GM12878 (cell line): ENCODE data around the gene CCNJL. TPM values are rescaled to one million over a fixed set of nuclear protein-coding genes. Genes with fewer than 3 reads are reported as not detected.

Experiments used
- ATAC-seq: fragments of 200-7000 bp; cut with Tn5 transposase; 3 replicates; pipeline ENCODE4 v1.9.1; 2020; ENCODE audit warnings: mild to moderate bottlenecking, moderate library complexity
- BruUV-seq: library from RNA; stranded (reverse); fragments of 400-500 nt; replicated peaks from 2 replicates; lab custom pipeline; 2021; lab: Mats Ljungman, UMichigan
- CTCF ChIA-PET: fragments of 300-600 bp; sonication (Branson Sonifier 250); formaldehyde crosslinking; extraction: SDS; loops from one replicate; lab custom pipeline; 2021; ENCODE audit warnings: inconsistent platforms; lab: Yijun Ruan, JAX
- POLR2A ChIA-PET: fragments of 350-600 bp; formaldehyde crosslinking; extraction: SDS; loops from one replicate; lab custom pipeline; 2021; ENCODE audit warnings: inconsistent platforms; lab: Charles Lee
- RAD21 ChIA-PET: fragments of 300-600 bp; sonication (Branson Sonifier 250); formaldehyde crosslinking; loops from one replicate; lab custom pipeline; 2023; ENCODE audit warnings: antibody characterized with exemption; ENCODE audit not compliant: unreplicated experiment; lab: Charles Lee
- SMC1A ChIA-PET: fragments of 300-600 bp; sonication (Branson Sonifier 250); formaldehyde crosslinking; loops from one replicate; lab custom pipeline; 2023; ENCODE audit not compliant: unreplicated experiment, uncharacterized antibody; lab: Charles Lee
- DNase-seq: peaks from one replicate; pipeline ENCODE4 v3.0.0-alpha.2; 2011; ENCODE audit warnings: low read depth, low spot score
- FAIRE-seq: peaks from 3 replicates; lab custom pipeline; 2011; peaks lifted over from hg19 to GRCh38; lab: Jason Lieb, UNC
- H2AFZ ChIP-seq: 2 replicates; pipeline ENCODE4 v1.6.0; 2011; ENCODE audit warnings: low read depth, low read length, control low read depth; ENCODE audit not compliant: control insufficient read depth
- H3K27ac ChIP-seq: 2 replicates; pipeline ENCODE4 v1.5.1; 2011; ENCODE audit warnings: control low read depth; ENCODE audit not compliant: control insufficient read depth, insufficient read depth
- H3K27me3 ChIP-seq, 2 experiments: replicated peaks in 1 of 2; 2 replicates each; pipeline versions ENCODE4 v1.6.0 to v1.6.1; 2011; ENCODE audit warnings: low read length in 1 of 2; ENCODE audit not compliant: control insufficient read depth in 2 of 2, insufficient read depth in 2 of 2
- H3K36me3 ChIP-seq, 2 experiments: 2 replicates each; pipeline ENCODE4 v1.5.1; 2011; ENCODE audit warnings: low read length in 1 of 2; ENCODE audit not compliant: control insufficient read depth in 2 of 2, insufficient read depth in 2 of 2
- H3K4me1 ChIP-seq: 2 replicates; pipeline ENCODE4 v1.6.1; 2011; ENCODE audit warnings: mild to moderate bottlenecking, low read length, moderate library complexity, mixed read lengths; ENCODE audit not compliant: control insufficient read depth, insufficient read depth
- H3K4me2 ChIP-seq: 2 replicates; pipeline ENCODE4 v1.6.0; 2011; ENCODE audit warnings: control low read depth; ENCODE audit not compliant: control insufficient read depth, insufficient read depth
- H3K4me3 ChIP-seq: fragments of 200-600 bp; sonication (generic); 2 replicates; pipeline ENCODE4 v1.5.1; 2016
- H3K79me2 ChIP-seq: 2 replicates; pipeline ENCODE4 v1.6.0; 2011; ENCODE audit warnings: low read length; ENCODE audit not compliant: control insufficient read depth, insufficient read depth
- H3K9ac ChIP-seq: 2 replicates; pipeline ENCODE4 v1.8.0; 2011; ENCODE audit warnings: low read length, control low read depth, mixed read lengths; ENCODE audit not compliant: control insufficient read depth, insufficient read depth
- H3K9me3 ChIP-seq: replicated peaks from 3 replicates; pipeline ENCODE4 v1.5.1; 2011; ENCODE audit warnings: mild to moderate bottlenecking, low read length; ENCODE audit not compliant: control insufficient read depth, insufficient read depth
- H4K20me1 ChIP-seq: 2 replicates; pipeline ENCODE4 v1.6.0; 2011; ENCODE audit not compliant: control insufficient read depth, insufficient read depth
- BCL11A ChIP-seq: IDR thresholded peaks from 2 replicates; pipeline ENCODE4 v1.6.1; 2011; ENCODE audit warnings: low read depth, low read length
- CHD2 ChIP-seq: IDR thresholded peaks from 2 replicates; pipeline ENCODE4 v1.6.1; 2011; ENCODE audit warnings: low read depth, low read length, improper control_type of control experiment, borderline replicate concordance
- CREB1 ChIP-seq: IDR thresholded peaks from 2 replicates; pipeline ENCODE4 v1.6.1; 2012; ENCODE audit warnings: low read depth, mild to moderate bottlenecking, inconsistent platforms
- EGR1 ChIP-seq, 2 experiments: IDR thresholded peaks; 1 replicate in 1 of 2; 2 replicates in 1 of 2; pipeline ENCODE4 v1.6.1; 2011 to 2012; ENCODE audit warnings: low read depth in 2 of 2, low read length in 2 of 2, borderline replicate concordance in 1 of 2, mild to moderate bottlenecking in 1 of 2, moderate library complexity in 1 of 2
- EZH2 ChIP-seq: IDR thresholded peaks from 2 replicates; pipeline ENCODE4 v1.6.1; 2012; ENCODE audit warnings: low read depth, mild to moderate bottlenecking, control low read depth, inconsistent platforms, low read length, borderline replicate concordance; ENCODE audit not compliant: control insufficient read depth
- HDAC2 ChIP-seq: fragments of 200-600 bp; sonication (generic); IDR thresholded peaks from 2 replicates; pipeline ENCODE4 v1.6.1; 2017
- NFXL1 ChIP-seq: fragments of 450-650 bp; IDR thresholded peaks from 2 replicates; pipeline ENCODE4 v1.6.1; 2017; ENCODE audit warnings: antibody characterized with exemption, mild to moderate bottlenecking, borderline replicate concordance
- NR2F1 ChIP-seq: fragments of 450-650 bp; conservative IDR thresholded peaks from 2 replicates; pipeline ENCODE4 v1.6.1; 2017; ENCODE audit warnings: mild to moderate bottlenecking
- RFX5 ChIP-seq: IDR thresholded peaks from 2 replicates; pipeline ENCODE4 v1.6.1; 2011; ENCODE audit warnings: low read depth, low read length, improper control_type of control experiment
- SMAD1 ChIP-seq: fragments of 450-650 bp; IDR thresholded peaks from 2 replicates; pipeline ENCODE4 v1.6.1; 2018; ENCODE audit warnings: mild to moderate bottlenecking, low read depth; ENCODE audit not compliant: partially characterized antibody
- SREBF2 ChIP-seq: IDR thresholded peaks from 2 replicates; pipeline ENCODE4 v1.6.1; 2012; ENCODE audit warnings: mild to moderate bottlenecking, low read length
- TCF12 ChIP-seq: IDR thresholded peaks from 2 replicates; pipeline ENCODE4 v1.6.1; 2011; ENCODE audit warnings: low read depth, mild to moderate bottlenecking, low read length
- YBX1 ChIP-seq: fragments of 450-650 bp; IDR thresholded peaks from 2 replicates; pipeline ENCODE4 v1.6.1; 2016; ENCODE audit warnings: antibody characterized with exemption
- WGBS: methylation state at CpG from one replicate; pipeline ENCODE4 v1.1.6; 2016; ENCODE audit warnings: low lambda C conversion rate; ENCODE audit not compliant: insufficient replicate concordance, insufficient coverage; ENCODE audit errors: missing lambda C conversion rate; 5-methylcytosine and 5-hydroxymethylcytosine counted together
- in situ Hi-C: fragments of 300-500 bp; cut with MboI; formaldehyde crosslinking; loops from 9 replicates; pipeline ENCODE4 v1.14.3; 2018; ENCODE audit warnings: mixed read lengths
- intact Hi-C: fragments of 100-400 bp; cut with micrococcal nuclease; formaldehyde crosslinking; loops from one replicate; pipeline ENCODE4 v1.14.2; 2022; ENCODE audit not compliant: unreplicated experiment
- polyA plus RNA-seq, 11 experiments: library from polyadenylated mRNA; depleted of rRNA in 4 of 11; unstranded in 6 of 11; stranded (reverse) in 5 of 11; fragments of >200 nt; fragmentation: Nextera tagmentation in 4 of 11; fragmentation: Illumina TruSeq in 1 of 11; extraction: Ambion mirVana in 4 of 11; extraction: Trizol in 1 of 11; gene quantifications; 1 replicate in 1 of 11; 2 replicates in 10 of 11; pipeline versions ENCODE4 v1.2.1 to v1.2.3, GENCODE V29; 2011 to 2016; ENCODE audit warnings: inconsistent platforms in 2 of 11, missing spikeins in 2 of 11, low read depth in 1 of 11
- total RNA-seq, 4 experiments: library from RNA; depleted of rRNA in 3 of 4; stranded (reverse); fragments of >200 nt in 3 of 4; fragmentation: Illumina TruSeq in 1 of 4; extraction: Trizol in 1 of 4; gene quantifications; 2 replicates each; pipeline versions ENCODE4 v1.2.1 to v1.2.3, GENCODE V29; 2013 to 2021
- TF ChIP-seq, protein P1 (sequence below): fragments of 450-650 bp; IDR thresholded peaks from 2 replicates; pipeline ENCODE4 v1.6.1; 2017; ENCODE audit warnings: mild to moderate bottlenecking, moderate library complexity
- TF ChIP-seq, protein P2 (sequence below): fragments of 450-650 bp; IDR thresholded peaks from 2 replicates; pipeline ENCODE4 v1.6.1; 2016; ENCODE audit warnings: mild to moderate bottlenecking
- TF ChIP-seq, protein P3 (sequence below): fragments of 450-650 bp; conservative IDR thresholded peaks from 2 replicates; pipeline ENCODE4 v1.6.1; 2017; ENCODE audit warnings: mild to moderate bottlenecking, moderate library complexity

The CCNJL gene
- total and polyA plus RNA-seq, 10 of the 15 experiments (the other 5 are each of a cell fraction or from before 2014, with no cell fraction given) = 0.09 to 0.20 (median 0.10) TPM; not detected in 7

DNA sequence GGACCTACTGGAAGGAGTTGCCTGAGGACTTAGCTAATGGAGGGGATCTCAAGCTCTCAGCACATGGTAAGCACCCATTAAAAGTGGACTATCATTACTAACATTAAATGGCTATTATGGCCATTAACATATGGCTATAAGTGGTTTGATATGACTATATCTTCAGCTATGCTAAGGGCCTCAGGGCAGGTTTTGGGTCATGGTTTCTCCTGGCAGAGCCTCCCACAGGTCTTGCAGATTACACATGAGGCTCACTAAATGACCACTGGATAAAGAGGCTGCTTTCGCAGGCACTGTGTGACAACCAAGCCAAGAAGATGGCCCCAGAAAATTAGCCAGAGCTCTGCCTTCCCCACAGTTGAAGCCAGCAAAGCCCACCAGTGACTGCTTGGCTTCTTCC lies 15.4 kb downstream of the CCNJL start:
- in situ Hi-C loops = no loop called here
- Histone ChIP-seq H3K79me2 (no peaks in the 10 kb centered on the region), H3K36me3 (no peaks in the 10 kb centered on the region), H3K4me3 (no peak overlapping the region), H2AFZ (no peak overlapping the region), H3K4me1 (no peaks in the 10 kb centered on the region; the same call in 1 of the 2 replicates), H4K20me1 (no peaks in the 10 kb centered on the region), H3K9ac (no peak overlapping the region), H3K4me2 (no peak overlapping the region), H3K9me3 (no peaks in the 10 kb centered on the region; the same call in 2 of the 3 replicates), H3K27me3 (peaks cover 0 to 2% of the 10 kb centered on the region in 2 experiments; a peak in 2 of 4 replicates), H3K27ac (no peak overlapping the region)
- DNase-seq = no peak
- 96% methylated on average over 1 of the region's 1 CpG for WGBS
- CTCF ChIA-PET = interaction anchor here (1.4 to 1.7 kb wide), 2 partner anchors 77 to 275 kb away, joined by 3 to 5 read pairs; no protein-coding TSS in a partner anchor
- SMC1A ChIA-PET = interaction anchor here (0.8 to 0.9 kb wide), 2 partner anchors 9 to 36 kb away, joined by 3 read pairs; no protein-coding TSS in a partner anchor
- RAD21 ChIA-PET = no interaction called here
- FAIRE-seq = no peak
- no peak for TF ChIP-seq NR2F1
- no peak for TF ChIP-seq EGR1 (IDR thresholded peaks at IDR 0.05; ENCODE audit: borderline replicate concordance in 1 of 2, low read depth in 2 of 2, low read length in 2 of 2)
- TF ChIP-seq, protein P1, sequence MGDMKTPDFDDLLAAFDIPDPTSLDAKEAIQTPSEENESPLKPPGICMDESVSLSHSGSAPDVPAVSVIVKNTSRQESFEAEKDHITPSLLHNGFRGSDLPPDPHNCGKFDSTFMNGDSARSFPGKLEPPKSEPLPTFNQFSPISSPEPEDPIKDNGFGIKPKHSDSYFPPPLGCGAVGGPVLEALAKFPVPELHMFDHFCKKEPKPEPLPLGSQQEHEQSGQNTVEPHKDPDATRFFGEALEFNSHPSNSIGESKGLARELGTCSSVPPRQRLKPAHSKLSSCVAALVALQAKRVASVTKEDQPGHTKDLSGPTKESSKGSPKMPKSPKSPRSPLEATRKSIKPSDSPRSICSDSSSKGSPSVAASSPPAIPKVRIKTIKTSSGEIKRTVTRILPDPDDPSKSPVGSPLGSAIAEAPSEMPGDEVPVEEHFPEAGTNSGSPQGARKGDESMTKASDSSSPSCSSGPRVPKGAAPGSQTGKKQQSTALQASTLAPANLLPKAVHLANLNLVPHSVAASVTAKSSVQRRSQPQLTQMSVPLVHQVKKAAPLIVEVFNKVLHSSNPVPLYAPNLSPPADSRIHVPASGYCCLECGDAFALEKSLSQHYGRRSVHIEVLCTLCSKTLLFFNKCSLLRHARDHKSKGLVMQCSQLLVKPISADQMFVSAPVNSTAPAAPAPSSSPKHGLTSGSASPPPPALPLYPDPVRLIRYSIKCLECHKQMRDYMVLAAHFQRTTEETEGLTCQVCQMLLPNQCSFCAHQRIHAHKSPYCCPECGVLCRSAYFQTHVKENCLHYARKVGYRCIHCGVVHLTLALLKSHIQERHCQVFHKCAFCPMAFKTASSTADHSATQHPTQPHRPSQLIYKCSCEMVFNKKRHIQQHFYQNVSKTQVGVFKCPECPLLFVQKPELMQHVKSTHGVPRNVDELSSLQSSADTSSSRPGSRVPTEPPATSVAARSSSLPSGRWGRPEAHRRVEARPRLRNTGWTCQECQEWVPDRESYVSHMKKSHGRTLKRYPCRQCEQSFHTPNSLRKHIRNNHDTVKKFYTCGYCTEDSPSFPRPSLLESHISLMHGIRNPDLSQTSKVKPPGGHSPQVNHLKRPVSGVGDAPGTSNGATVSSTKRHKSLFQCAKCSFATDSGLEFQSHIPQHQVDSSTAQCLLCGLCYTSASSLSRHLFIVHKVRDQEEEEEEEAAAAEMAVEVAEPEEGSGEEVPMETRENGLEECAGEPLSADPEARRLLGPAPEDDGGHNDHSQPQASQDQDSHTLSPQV = no peak
- TF ChIP-seq, protein P2, sequence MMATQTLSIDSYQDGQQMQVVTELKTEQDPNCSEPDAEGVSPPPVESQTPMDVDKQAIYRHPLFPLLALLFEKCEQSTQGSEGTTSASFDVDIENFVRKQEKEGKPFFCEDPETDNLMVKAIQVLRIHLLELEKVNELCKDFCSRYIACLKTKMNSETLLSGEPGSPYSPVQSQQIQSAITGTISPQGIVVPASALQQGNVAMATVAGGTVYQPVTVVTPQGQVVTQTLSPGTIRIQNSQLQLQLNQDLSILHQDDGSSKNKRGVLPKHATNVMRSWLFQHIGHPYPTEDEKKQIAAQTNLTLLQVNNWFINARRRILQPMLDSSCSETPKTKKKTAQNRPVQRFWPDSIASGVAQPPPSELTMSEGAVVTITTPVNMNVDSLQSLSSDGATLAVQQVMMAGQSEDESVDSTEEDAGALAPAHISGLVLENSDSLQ = no peak
- no peak for TF ChIP-seq NFXL1
- no peak for TF ChIP-seq CHD2
- TF ChIP-seq, protein P3, sequence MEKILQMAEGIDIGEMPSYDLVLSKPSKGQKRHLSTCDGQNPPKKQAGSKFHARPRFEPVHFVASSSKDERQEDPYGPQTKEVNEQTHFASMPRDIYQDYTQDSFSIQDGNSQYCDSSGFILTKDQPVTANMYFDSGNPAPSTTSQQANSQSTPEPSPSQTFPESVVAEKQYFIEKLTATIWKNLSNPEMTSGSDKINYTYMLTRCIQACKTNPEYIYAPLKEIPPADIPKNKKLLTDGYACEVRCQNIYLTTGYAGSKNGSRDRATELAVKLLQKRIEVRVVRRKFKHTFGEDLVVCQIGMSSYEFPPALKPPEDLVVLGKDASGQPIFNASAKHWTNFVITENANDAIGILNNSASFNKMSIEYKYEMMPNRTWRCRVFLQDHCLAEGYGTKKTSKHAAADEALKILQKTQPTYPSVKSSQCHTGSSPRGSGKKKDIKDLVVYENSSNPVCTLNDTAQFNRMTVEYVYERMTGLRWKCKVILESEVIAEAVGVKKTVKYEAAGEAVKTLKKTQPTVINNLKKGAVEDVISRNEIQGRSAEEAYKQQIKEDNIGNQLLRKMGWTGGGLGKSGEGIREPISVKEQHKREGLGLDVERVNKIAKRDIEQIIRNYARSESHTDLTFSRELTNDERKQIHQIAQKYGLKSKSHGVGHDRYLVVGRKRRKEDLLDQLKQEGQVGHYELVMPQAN = no peak
- TF ChIP-seq BCL11A = no peak
- TF ChIP-seq TCF12 = no peak
- no peak for TF ChIP-seq HDAC2
- TF ChIP-seq RFX5 = no peak
- no peak for TF ChIP-seq CREB1
- TF ChIP-seq YBX1 = no peak
- no peak for TF ChIP-seq EZH2
- TF ChIP-seq SREBF2 = no peak
- TF ChIP-seq SMAD1 = no peak
- no TSS peak for BruUV-seq
- intact Hi-C loops = no loop called here
- POLR2A ChIA-PET = no interaction called here
- no peak for ATAC-seq
